Neuronal stem cell (in vitro differentiated cells): ENCODE data around the gene TMEM91.

ENCODE experiments used
- DNase-seq: peaks from one replicate; pipeline ENCODE4 v3.0.0-alpha.2; 2013; ENCODE audit warnings: low spot score
- H2AFZ ChIP-seq: one replicate; pipeline ENCODE4 v1.6.1; 2013; ENCODE audit warnings: mild to moderate bottlenecking, low read length, inconsistent platforms
- H2AK5ac ChIP-seq: 2 replicates; pipeline ENCODE4 v1.6.1; 2013; ENCODE audit warnings: low read depth, mild to moderate bottlenecking, inconsistent platforms, low read length, moderate library complexity, mixed read lengths
- H2BK120ac ChIP-seq: 2 replicates; pipeline ENCODE4 v1.6.1; 2013; ENCODE audit warnings: low read depth, mild to moderate bottlenecking, inconsistent platforms, low read length, moderate library complexity, mixed read lengths
- H2BK12ac ChIP-seq: one replicate; pipeline ENCODE4 v1.6.1; 2013; ENCODE audit warnings: low read length, inconsistent platforms
- H2BK15ac ChIP-seq: 2 replicates; pipeline ENCODE4 v1.6.1; 2013; ENCODE audit warnings: mild to moderate bottlenecking, low read length, inconsistent platforms, mixed read lengths
- H2BK5ac ChIP-seq: one replicate; pipeline ENCODE4 v1.6.1; 2013; ENCODE audit warnings: inconsistent platforms, mild to moderate bottlenecking, low read length, moderate library complexity
- H3K14ac ChIP-seq: one replicate; pipeline ENCODE4 v1.6.1; 2013; ENCODE audit warnings: low read length, inconsistent platforms
- H3K18ac ChIP-seq: 2 replicates; pipeline ENCODE4 v1.6.1; 2013; ENCODE audit warnings: low read length, inconsistent platforms
- H3K23ac ChIP-seq: 2 replicates; pipeline ENCODE4 v1.6.1; 2013; ENCODE audit warnings: low read depth, mild to moderate bottlenecking, mixed read lengths, low read length, inconsistent platforms; ENCODE audit not compliant: poor library complexity
- H3K27ac ChIP-seq: replicated peaks from 3 replicates; pipeline ENCODE4 v1.5.1; 2013; ENCODE audit warnings: low read length, inconsistent platforms
- H3K27me3 ChIP-seq, 3 experiments: 2 replicates each; pipeline ENCODE4 v1.6.1; 2013; ENCODE audit warnings: low read length in 3 of 3, mild to moderate bottlenecking in 2 of 3, inconsistent platforms in 1 of 3, low read depth in 1 of 3, mixed read lengths in 1 of 3, moderate library complexity in 1 of 3; ENCODE audit not compliant: control insufficient read depth in 3 of 3, insufficient read depth in 3 of 3
- H3K36me3 ChIP-seq, 2 donors: replicated peaks in 1 of 2; 2 replicates each; pipeline ENCODE4 v1.6.1; 2013; ENCODE audit warnings: low read length in 2 of 2; ENCODE audit not compliant: control insufficient read depth in 2 of 2, insufficient read depth in 2 of 2
- H3K4ac ChIP-seq: 2 replicates; pipeline ENCODE4 v1.6.1; 2013; ENCODE audit warnings: inconsistent platforms, mild to moderate bottlenecking, low read length, moderate library complexity
- H3K4me1 ChIP-seq, 2 donors: 1 replicate in 1 of 2; 2 replicates in 1 of 2; pipeline ENCODE4 v1.6.1; 2013; ENCODE audit warnings: low read length in 2 of 2, low read depth in 1 of 2; ENCODE audit not compliant: control insufficient read depth in 2 of 2, insufficient read depth in 1 of 2
- H3K4me2 ChIP-seq: one replicate; pipeline ENCODE4 v1.6.1; 2013; ENCODE audit warnings: mild to moderate bottlenecking, low read length, inconsistent platforms; ENCODE audit not compliant: insufficient read depth, poor library complexity, severe bottlenecking
- H3K4me3 ChIP-seq, 2 donors: 2 replicates each; pipeline ENCODE4 v1.5.1; 2013; ENCODE audit warnings: low read length in 2 of 2, mild to moderate bottlenecking in 2 of 2, inconsistent platforms in 1 of 2, moderate library complexity in 1 of 2
- H3K79me1 ChIP-seq: one replicate; pipeline ENCODE4 v1.6.1; 2013; ENCODE audit warnings: low read depth, mild to moderate bottlenecking, inconsistent platforms, low read length, moderate library complexity
- H3K9ac ChIP-seq: one replicate; pipeline ENCODE4 v1.6.1; 2013; ENCODE audit warnings: mild to moderate bottlenecking, low read depth, low read length, inconsistent platforms; ENCODE audit not compliant: poor library complexity
- H3K9me3 ChIP-seq, 2 donors: replicated peaks in 1 of 2; 2 replicates each; pipeline versions ENCODE3 to v1.6.1; 2013; ENCODE audit warnings: low read length in 2 of 2, mild to moderate bottlenecking in 2 of 2, inconsistent platforms in 1 of 2, low read depth in 1 of 2, mixed read lengths in 1 of 2, moderate library complexity in 1 of 2; ENCODE audit not compliant: control insufficient read depth in 2 of 2, insufficient read depth in 1 of 2
- H4K8ac ChIP-seq: one replicate; pipeline ENCODE4 v1.6.1; 2013; ENCODE audit warnings: low read depth, mild to moderate bottlenecking, inconsistent platforms, low read length, moderate library complexity
- H4K91ac ChIP-seq: one replicate; pipeline ENCODE4 v1.6.1; 2013; ENCODE audit warnings: low read length, low read depth, mild to moderate bottlenecking, inconsistent platforms; ENCODE audit not compliant: poor library complexity
- WGBS, 2 donors: extraction: QIAGEN DNeasy Blood & Tissue Kit; methylation state at CpG; one replicate each; pipeline ENCODE4 v1.1.7; 2013; ENCODE audit warnings: missing lambda C conversion rate in 2 of 2, mixed read lengths in 1 of 2; ENCODE audit not compliant: insufficient read length in 2 of 2, insufficient replicate concordance in 1 of 2; ENCODE audit errors: extremely low coverage in 2 of 2; 5-methylcytosine and 5-hydroxymethylcytosine counted together

TMEM91 gene

DNA sequence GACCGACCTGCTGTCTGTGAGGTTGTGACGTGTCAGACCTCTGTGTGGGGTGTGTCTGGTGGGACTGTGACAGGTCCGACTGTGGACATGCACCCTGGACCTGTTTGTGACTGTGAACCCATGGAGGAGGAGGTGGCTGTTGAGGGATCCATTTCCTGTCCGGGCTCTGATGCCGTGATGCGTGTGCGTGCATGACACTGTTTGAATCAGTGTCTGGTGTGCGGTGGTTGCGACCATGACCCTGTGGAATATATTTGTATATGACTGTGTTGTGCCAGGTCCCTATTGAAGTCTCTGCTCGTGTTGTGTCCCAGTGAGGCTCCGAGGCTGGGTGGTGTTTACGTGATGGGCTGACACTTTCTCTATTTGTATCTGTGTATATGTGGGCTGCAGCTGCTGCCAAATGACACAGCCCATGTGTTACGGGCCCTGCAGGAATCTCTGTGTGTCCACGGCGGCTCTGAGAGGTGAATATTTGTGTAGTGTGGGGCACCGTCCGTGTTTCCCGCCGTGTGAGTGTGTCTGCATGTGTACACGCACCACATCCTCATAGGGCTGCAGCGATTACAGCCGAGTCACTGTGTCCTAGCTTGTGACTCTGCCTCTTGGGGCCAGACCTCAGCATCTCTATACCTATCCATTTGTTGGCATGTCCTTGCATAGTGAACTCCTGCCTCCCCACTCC lies 48.0 kb upstream of the TMEM91 start:
- DNase-seq, result no peak
- Histone ChIP-seq H4K91ac (no peak overlapping the region), H3K4me1 (peaks cover 27 to 29% of the 10 kb centered on the region in 2 donors)

DNA sequence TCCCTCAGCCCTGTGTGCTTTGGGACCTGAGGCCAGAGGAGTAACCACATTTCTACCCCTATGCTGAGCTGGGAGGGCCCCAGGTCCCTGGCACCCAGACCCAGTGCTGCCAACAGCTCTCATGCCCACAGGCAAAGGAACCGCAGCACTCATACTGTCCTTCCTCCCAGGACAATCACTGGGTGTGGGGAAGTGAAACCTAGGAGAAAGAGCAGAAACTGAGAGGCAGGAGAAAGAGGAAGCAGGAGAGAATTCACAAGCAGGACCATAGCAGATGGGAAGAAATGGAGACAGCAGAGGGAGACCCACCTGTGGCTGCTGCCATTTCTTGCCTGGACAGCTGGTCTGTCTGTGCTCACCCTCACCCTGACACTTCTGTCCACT lies 47.5 kb upstream of the TMEM91 start:
- no peak overlapping the region for H3K4ac ChIP-seq
- no peak overlapping the region for H2BK5ac ChIP-seq
- H3K18ac ChIP-seq, result no peak overlapping the region
- no peak overlapping the region for H2AFZ ChIP-seq
- no peak overlapping the region for H3K27ac ChIP-seq
- peaks cover 2% of the 10 kb centered on the region for H3K79me1 ChIP-seq
- H3K4me3 ChIP-seq, result no peak overlapping the region
- peaks cover 0 to 37% (median 0%) of the 10 kb centered on the region in 3 experiments for H3K27me3 ChIP-seq
- H2AK5ac ChIP-seq, result no peak overlapping the region
- no peaks in the 10 kb centered on the region for H3K9me3 ChIP-seq
- H3K4me1 ChIP-seq, result peaks cover 25 to 28% of the 10 kb centered on the region in 2 donors
- no peak overlapping the region for H3K9ac ChIP-seq
- peaks cover 0 to 7% of the 10 kb centered on the region in 2 donors for H3K36me3 ChIP-seq
- no peak for DNase-seq
- no peak overlapping the region for H2BK12ac ChIP-seq
- no CpG with 5 or more reads among the region's 1 CpG for WGBS, 2 donors
- no peak overlapping the region for H3K14ac ChIP-seq
- no peak overlapping the region for H3K23ac ChIP-seq
- H4K8ac ChIP-seq, result no peak overlapping the region
- no peak overlapping the region for H3K4me2 ChIP-seq
- H2BK120ac ChIP-seq, result no peak overlapping the region
- no peak overlapping the region for H4K91ac ChIP-seq
- no peak overlapping the region for H2BK15ac ChIP-seq

More for the DNA sequence above, 48.0 kb upstream of the TMEM91 start:
- Histone ChIP-seq H3K4me3 (no peak overlapping the region), H2BK12ac (no peak overlapping the region), H2BK15ac (no peak overlapping the region), H4K8ac (no peak overlapping the region), H2BK5ac (no peak overlapping the region), H3K14ac (no peak overlapping the region), H3K9ac (peak overlapping the region; percentile 70), H3K4ac (no peak overlapping the region), H2BK120ac (no peak overlapping the region), H3K27ac (no peak overlapping the region), H3K9me3 (no peaks in the 10 kb centered on the region), H2AFZ (no peak overlapping the region), H2AK5ac (no peak overlapping the region), H3K4me2 (no peak overlapping the region), H3K27me3 (peaks cover 0 to 37% (median 0%) of the 10 kb centered on the region in 3 experiments), H3K79me1 (peaks cover 2% of the 10 kb centered on the region), H3K18ac (no peak overlapping the region), H3K23ac (no peak overlapping the region), H3K36me3 (peaks cover 0 to 11% of the 10 kb centered on the region in 2 donors)
- no CpG with 5 or more reads among the region's 22 CpGs for WGBS, 2 donors

DNA sequence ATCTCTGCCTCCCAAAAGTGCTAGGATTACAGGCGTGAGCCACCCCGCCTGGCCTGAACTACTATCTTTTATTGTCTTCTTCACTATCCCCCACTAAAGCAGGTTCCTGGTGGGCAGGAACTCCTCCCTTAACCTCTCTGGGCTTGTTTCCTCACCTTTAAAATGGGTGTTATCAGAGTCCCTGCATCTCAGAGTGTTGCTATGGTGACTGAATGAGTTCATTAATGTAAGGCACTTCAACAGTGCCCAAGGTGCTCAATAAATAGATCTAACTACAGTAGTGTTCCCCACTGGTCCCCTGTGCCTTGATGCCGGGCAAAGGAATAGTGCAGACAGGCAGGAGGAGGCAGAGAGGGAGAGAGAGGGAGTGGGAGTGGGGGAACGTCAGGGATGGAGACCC lies 45.9 kb upstream of the TMEM91 start:
- Histone ChIP-seq H3K14ac (no peak overlapping the region), H3K4me2 (no peak overlapping the region), H3K9ac (no peak overlapping the region), H2AFZ (no peak overlapping the region), H3K9me3 (no peaks in the 10 kb centered on the region), H3K36me3 (peaks cover 0 to 3% of the 10 kb centered on the region in 2 donors), H4K8ac (no peak overlapping the region), H3K4ac (no peak overlapping the region), H3K27me3 (peaks cover 0 to 37% (median 0%) of the 10 kb centered on the region in 3 experiments), H3K23ac (no peak overlapping the region), H2BK12ac (no peak overlapping the region), H3K79me1 (peaks cover 2% of the 10 kb centered on the region), H3K18ac (no peak overlapping the region), H3K27ac (no peak overlapping the region), H3K4me3 (no peak overlapping the region), H2BK5ac (no peak overlapping the region), H2BK15ac (no peak overlapping the region), H3K4me1 (peaks cover 13 to 17% of the 10 kb centered on the region in 2 donors), H2BK120ac (no peak overlapping the region), H4K91ac (no peak overlapping the region), H2AK5ac (no peak overlapping the region)
- no peak for DNase-seq
- WGBS, 2 donors, result no CpG with 5 or more reads among the region's 4 CpGs

DNA sequence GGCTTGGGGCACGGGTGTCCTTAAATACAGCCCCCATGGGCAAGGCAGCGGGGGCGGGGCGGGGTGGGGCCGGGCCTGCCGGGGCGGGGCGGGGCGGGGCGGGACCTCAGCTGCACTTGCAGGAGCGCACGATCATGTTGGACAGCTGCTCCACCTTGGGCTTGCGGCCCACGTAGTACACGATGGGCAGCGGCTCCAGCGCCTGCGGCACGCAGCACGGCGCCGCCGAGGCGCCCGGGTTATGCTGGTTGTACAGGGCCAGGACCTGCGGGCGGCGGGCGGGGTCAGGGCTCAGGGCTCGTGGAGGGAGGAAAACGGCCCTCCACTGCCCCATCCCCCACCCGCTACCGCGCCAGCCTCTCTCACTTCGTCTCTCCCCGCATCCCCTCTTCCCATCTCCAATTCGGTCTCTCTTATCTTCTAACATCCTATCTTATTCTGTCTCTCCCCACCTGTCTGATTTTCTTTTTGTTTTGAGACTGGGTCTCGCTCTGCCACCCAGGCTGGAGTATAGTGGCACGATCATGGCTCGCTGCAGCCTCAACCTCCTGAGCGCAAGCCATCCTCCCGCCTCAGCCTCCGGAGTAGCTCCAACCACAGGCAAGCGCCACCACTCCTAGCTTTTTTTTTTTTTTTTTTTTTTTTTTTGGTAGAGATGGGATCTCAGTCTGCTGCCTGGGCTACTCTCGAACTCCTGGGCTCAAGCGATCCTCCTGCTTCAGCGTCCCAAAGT lies 45.2 kb upstream of the TMEM91 start:
- H2BK120ac ChIP-seq, result no peak overlapping the region
- peak overlapping the region; percentile 81 for H3K18ac ChIP-seq
- peaks cover 0 to 35% (median 0%) of the 10 kb centered on the region in 3 experiments for H3K27me3 ChIP-seq
- peaks cover 7 to 12% of the 10 kb centered on the region in 2 donors for H3K4me1 ChIP-seq
- H2AK5ac ChIP-seq, result peak overlapping the region; percentile 56
- H4K8ac ChIP-seq, result no peak overlapping the region
- no peak overlapping the region for H2BK12ac ChIP-seq
- peak overlapping the region; percentile 31 for H3K23ac ChIP-seq
- H3K79me1 ChIP-seq, result no peaks in the 10 kb centered on the region
- DNase-seq, result no peak
- H3K27ac ChIP-seq, result no peak overlapping the region
- no peak overlapping the region for H3K4me3 ChIP-seq
- H3K36me3 ChIP-seq, result peaks cover 0 to 3% of the 10 kb centered on the region in 2 donors
- no peak overlapping the region for H3K4ac ChIP-seq
- no peak overlapping the region for H4K91ac ChIP-seq
- no peak overlapping the region for H2AFZ ChIP-seq
- H2BK15ac ChIP-seq, result no peak overlapping the region
- no peaks in the 10 kb centered on the region for H3K9me3 ChIP-seq
- H3K9ac ChIP-seq, result no peak overlapping the region
- H3K14ac ChIP-seq, result no peak overlapping the region
- 100% methylated on average over 2 of the region's 47 CpGs; no CpG with 5 or more reads in 1 of the 2 donors for WGBS, 2 donors
- peak overlapping the region; percentile 44 for H3K4me2 ChIP-seq
- no peak overlapping the region for H2BK5ac ChIP-seq
